ENCODE measurements around the gene GRM8. TPM values are rescaled to one million over a fixed set of nuclear protein-coding genes. Genes with fewer than 3 reads are reported as not detected.

GRM8 gene
- total RNA-seq, 1 experiment from 2014 or later, result not detected

GRCh38 chr7:126637538-126637937, 615.2 kb downstream of the GRM8 start:
- POLR2A ChIA-PET, result no interaction called here
- no TSS peak for BruUV-seq (replicated peaks)

DNA sequence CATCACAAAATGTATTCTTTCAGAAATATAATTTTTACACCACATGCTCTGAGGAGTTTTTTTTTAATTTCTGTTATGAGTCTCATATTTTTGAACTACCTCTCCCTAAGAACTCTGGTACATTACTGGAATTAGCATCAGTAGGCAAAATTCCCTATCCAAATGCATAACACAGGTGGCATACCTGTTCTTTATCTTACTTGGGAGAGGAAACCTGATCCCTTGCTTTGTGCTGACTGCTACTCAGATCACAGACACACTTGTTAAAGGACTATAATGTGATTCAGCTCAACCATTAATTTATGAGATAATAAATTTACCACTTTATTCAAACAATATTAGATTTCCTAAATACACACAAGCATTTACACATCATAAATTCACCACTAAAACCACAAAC, 617.2 kb downstream of the GRM8 start:
- DNase-seq (ENCODE audit: low read depth, low spot score) (no peak), ATAC-seq (no peak)
- CTCF ChIA-PET, result no interaction called here
- Histone ChIP-seq H3K9me3 (ENCODE audit: control insufficient read depth, insufficient read depth, low read depth, low read length) (no peaks in the 10 kb centered on the region), H3K27me3 (ENCODE audit: control insufficient read depth, insufficient read depth, low read length) (no peaks in the 10 kb centered on the region), H3K27ac (ENCODE audit: low read length) (no peak overlapping the region), H3K4me1 (ENCODE audit: control insufficient read depth, insufficient read depth, low read length) (no peaks in the 10 kb centered on the region), H3K36me3 (ENCODE audit: control insufficient read depth, insufficient read depth, low read length) (no peaks in the 10 kb centered on the region), H3K4me3 (ENCODE audit: low read depth in 2 of 2, low read length in 2 of 2) (no peak overlapping the region)
- no peak for TF ChIP-seq REST (IDR thresholded peaks at IDR 0.05; ENCODE audit: insufficient read depth in 1 of 2, low read depth in 2 of 2, low read length in 1 of 2)
- no peak for TF ChIP-seq POLR2AphosphoS5 (IDR thresholded peaks at IDR 0.05; ENCODE audit: low read depth, low read length)
- TF ChIP-seq TCF7L2 (IDR thresholded peaks at IDR 0.05; ENCODE audit: low read depth, low read length), result no peak
- no peak for TF ChIP-seq CTCF (IDR thresholded peaks at IDR 0.05)
- TF ChIP-seq SIN3A (IDR thresholded peaks at IDR 0.05; ENCODE audit: borderline replicate concordance, insufficient read depth, low read depth, low read length), result no peak
- in situ Hi-C loops (cut with HindIII; ENCODE audit: low pct_unique_long_range_greater_than_20kb, low sequenced_read_pairs) (no loop called here), intact Hi-C loops (cut with micrococcal nuclease; ENCODE audit: unreplicated experiment) (no loop called here)
- POLR2A ChIA-PET, result no interaction called here
- BruUV-seq (replicated peaks), result no TSS peak

More at GRCh38 chr7:126637538-126637937, 615.2 kb downstream of the GRM8 start:
- CTCF ChIA-PET, result no interaction called here
- no peaks in the 10 kb centered on the region for H3K27me3 ChIP-seq (ENCODE audit: control insufficient read depth, insufficient read depth, low read length)
- H3K9me3 ChIP-seq (ENCODE audit: control insufficient read depth, insufficient read depth, low read depth, low read length), result no peaks in the 10 kb centered on the region
- no peak overlapping the region for H3K27ac ChIP-seq (ENCODE audit: low read length)
- no peak overlapping the region for H3K4me3 ChIP-seq (ENCODE audit: low read depth in 2 of 2, low read length in 2 of 2)
- H3K36me3 ChIP-seq (ENCODE audit: control insufficient read depth, insufficient read depth, low read length), result no peaks in the 10 kb centered on the region
- intact Hi-C loops (cut with micrococcal nuclease; ENCODE audit: unreplicated experiment) (no loop called here), in situ Hi-C loops (cut with HindIII; ENCODE audit: low pct_unique_long_range_greater_than_20kb, low sequenced_read_pairs) (no loop called here)
- H3K4me1 ChIP-seq (ENCODE audit: control insufficient read depth, insufficient read depth, low read length), result no peaks in the 10 kb centered on the region
- ATAC-seq (no peak), DNase-seq (ENCODE audit: low read depth, low spot score) (no peak)
- TF ChIP-seq REST (IDR thresholded peaks at IDR 0.05; ENCODE audit: insufficient read depth in 1 of 2, low read depth in 2 of 2, low read length in 1 of 2), result no peak
- no peak for TF ChIP-seq POLR2AphosphoS5 (IDR thresholded peaks at IDR 0.05; ENCODE audit: low read depth, low read length)
- TF ChIP-seq SIN3A (IDR thresholded peaks at IDR 0.05; ENCODE audit: borderline replicate concordance, insufficient read depth, low read depth, low read length), result no peak
- no peak for TF ChIP-seq TCF7L2 (IDR thresholded peaks at IDR 0.05; ENCODE audit: low read depth, low read length)
- TF ChIP-seq CTCF (IDR thresholded peaks at IDR 0.05), result no peak
